HG02798 (cell line): ENCODE data around the gene IFNGR2.

Experiments
- ATAC-seq: cut with Tn5 transposase; IDR thresholded peaks from one replicate; pipeline ENCODE4 v1.9.1; 2021; ENCODE audit warnings: mild to moderate bottlenecking; ENCODE audit not compliant: unreplicated experiment, poor library complexity

The IFNGR2 gene

DNA sequence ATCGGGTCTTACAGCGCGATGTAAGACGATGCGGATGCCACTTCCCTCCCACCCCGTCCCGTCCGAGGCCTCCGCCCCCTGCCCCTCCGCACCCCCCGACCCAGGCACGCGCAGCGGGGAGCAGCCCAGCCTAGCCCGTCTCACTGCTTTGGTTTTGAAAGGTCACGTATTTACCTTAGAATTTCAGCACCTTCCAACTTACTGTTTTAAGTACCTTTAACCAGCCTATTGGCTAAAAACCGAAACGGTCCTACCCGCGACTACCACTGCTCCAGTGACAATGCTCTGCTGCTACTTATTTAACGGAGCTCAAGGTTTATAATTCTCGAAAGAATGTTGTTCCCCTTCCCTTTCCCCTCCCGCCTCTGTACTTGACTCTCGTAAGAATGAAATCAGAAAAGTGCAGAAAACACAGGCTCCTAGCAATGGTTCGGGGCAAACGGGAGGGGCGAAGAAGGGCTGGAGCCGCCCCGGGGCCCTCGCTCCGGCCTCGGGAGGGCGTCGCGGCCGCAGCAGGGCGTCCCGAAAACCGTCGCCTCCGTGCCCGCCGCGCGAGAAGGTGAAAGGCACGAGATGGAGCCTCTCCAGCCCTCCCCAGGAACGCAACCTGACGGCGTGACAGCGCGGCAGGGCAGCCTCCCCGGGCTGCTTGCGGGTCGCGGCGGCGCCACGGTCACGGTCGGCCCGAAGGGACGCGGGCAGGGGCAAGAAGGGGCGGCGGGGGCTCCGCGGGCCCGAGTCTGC lies 75.9 kb downstream of the IFNGR2 start:
- peak; percentile 14 for ATAC-seq

DNA sequence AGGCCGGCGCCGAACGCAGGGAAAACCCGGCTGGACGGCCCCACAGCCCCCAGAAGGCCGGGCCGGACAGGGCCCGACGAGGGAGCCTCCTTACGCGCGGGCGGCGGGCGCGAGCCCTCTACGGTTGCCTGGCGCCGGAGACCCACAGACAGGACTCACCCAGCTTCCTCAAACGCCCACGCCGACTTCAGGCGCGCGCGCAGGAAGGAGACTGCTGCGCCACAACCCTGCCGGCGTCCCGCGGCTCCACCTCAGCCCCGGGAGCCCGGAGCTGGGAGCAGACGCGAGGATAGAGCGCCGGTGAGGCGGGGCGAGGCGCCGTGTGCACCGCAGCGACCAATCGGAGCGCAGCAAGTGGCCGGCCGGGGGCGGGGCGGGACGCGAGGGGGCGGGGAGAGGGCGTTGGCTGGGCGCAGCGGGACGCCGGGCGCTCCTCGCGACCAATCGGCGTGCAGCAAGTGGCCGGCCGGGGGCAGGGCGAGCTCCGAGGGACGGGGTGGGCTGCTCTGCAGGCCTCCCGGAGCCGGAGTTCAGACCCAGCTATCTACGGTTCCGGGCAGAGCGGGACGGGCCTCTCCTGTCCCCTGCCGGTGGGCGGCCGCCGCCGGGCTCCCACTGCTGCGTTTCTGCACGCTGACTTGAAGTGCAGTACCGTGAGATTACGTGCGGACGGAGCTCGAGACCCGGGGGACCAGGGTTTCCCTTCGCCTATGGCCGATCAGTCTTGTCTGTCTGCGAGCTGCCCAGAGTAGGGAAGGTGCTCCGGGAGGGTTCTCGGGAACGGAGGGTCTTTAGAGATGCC lies 76.7 kb downstream of the IFNGR2 start, which contains the start of gene TMEM50B:
Gene TMEM50B (minus strand): TSS at position 296 of the 802 bp plus-strand sequence. CDS start 11,089 bp downstream, outside the sequence.
- ATAC-seq, result peak; percentile 95

DNA sequence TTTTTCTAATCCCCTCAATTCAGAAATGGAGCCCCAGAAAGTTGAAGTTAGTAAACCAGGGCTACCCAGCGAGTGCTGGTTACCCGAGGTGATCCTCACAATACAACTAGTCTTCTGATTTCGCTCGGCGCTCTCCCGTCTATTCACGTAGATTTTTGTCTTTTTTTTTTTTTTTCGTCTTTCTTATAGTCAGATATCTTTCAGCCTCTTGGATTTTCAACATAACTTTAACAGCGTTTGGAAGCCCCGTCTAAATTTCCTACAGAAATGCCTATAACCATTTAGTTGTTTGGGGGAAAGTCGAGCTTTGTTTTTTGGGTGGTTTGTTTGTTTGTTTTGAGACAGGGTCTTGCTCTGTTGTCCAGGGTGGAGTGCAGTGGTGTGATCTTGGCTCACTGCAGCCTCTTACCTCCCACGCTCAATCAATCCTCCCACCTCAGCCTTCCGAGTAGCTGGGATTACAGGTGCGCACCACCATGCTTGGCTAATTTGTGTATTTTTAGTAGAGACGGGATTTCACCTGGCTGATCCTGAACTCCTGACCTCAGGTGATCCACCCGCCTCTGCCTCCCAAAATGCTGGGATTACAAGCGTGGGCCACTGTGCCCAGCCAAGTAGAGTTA lies 77.4 kb downstream of the IFNGR2 start:
- ATAC-seq, result no peak

DNA sequence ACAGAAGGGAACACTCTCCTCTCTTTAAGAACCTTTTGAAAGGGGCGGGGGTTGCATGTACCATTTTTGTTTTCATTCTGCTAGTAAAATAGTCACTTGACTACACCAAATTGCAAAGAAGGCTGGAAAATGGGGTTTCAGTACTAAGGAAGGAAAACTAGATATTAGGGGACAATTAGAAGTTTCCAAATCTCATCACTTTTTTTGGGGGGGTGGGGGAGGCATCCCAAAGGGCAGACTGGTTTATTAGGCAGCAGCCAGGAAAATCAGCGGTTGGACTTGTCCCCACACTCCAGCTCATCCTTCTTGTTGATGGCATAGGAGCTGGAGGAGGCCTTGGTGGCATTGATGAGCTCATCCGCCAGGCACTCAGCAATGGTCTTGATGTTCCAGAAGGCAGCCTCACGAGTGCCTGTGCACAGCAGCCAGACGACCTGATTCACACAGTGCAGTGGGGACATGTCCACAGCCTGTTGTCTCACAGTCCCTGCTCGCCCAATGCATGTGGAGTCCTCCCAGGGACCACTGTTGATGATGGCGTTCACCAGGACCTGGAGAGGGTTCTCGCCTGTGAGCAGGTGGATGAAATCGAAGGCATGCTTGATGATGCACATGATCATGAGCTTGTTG lies 78.2 kb downstream of the IFNGR2 start:
- no peak for ATAC-seq
